Fibroblast of skin of left biceps (primary cell): ENCODE measurements around the gene PARD6G.
"Not testable (repeated sequence)": the region's sequence is repeated elsewhere in the genome, so short reads cannot be mapped to it uniquely, and the experiment has no call there.

Experiments
- DNase-seq, 2 experiments: peaks; one replicate each; pipeline ENCODE4 v3.0.0-alpha.2; 2013; ENCODE audit warnings: low read depth in 2 of 2

The PARD6G gene

GRCh38 chr18:80241919-80242777 is 5.2 kb downstream of the PARD6G start:
- DNase-seq = no peak

GRCh38 chr18:80239830-80240229 is 7.5 kb downstream of the PARD6G start:
- DNase-seq = no peak

GRCh38 chr18:80238651-80239260 is 8.6 kb downstream of the PARD6G start:
- DNase-seq = no peak

- not testable (repeated sequence) for DNase-seq
Observed at GRCh38 chr18:80237519-80237918, 9.8 kb downstream of the PARD6G start.

- no peak for DNase-seq
Observed at GRCh38 chr18:80234398-80234797, 12.9 kb downstream of the PARD6G start.

GRCh38 chr18:80233899-80234298 is 13.4 kb downstream of the PARD6G start:
- DNase-seq = no peak

- DNase-seq = no peak
Observed at GRCh38 chr18:80233201-80233835, 14.0 kb downstream of the PARD6G start.

- no peak for DNase-seq
Observed at GRCh38 chr18:80232710-80233109, 14.6 kb downstream of the PARD6G start.

- DNase-seq = no peak
Observed at GRCh38 chr18:80232030-80232429, 15.3 kb downstream of the PARD6G start.

GRCh38 chr18:80231616-80232015 is 15.7 kb downstream of the PARD6G start:
- DNase-seq = no peak

- DNase-seq = no peak
Observed at GRCh38 chr18:80231151-80231550, 16.2 kb downstream of the PARD6G start.

- no peak for DNase-seq
Observed at GRCh38 chr18:80229766-80230745, 17.3 kb downstream of the PARD6G start.

- DNase-seq = no peak
Observed at GRCh38 chr18:80229363-80229762, 18.0 kb downstream of the PARD6G start.

GRCh38 chr18:80228051-80228848 is 19.1 kb downstream of the PARD6G start:
- DNase-seq = no peak

- no peak for DNase-seq
Observed at GRCh38 chr18:80227472-80227871, 19.8 kb downstream of the PARD6G start.

GRCh38 chr18:80225685-80226084 is 21.6 kb downstream of the PARD6G start:
- DNase-seq = no peak

- DNase-seq = no peak
Observed at GRCh38 chr18:80223581-80224148, 23.6 kb downstream of the PARD6G start.

- DNase-seq = not testable (repeated sequence)
Observed at GRCh38 chr18:80219488-80219887, 27.8 kb downstream of the PARD6G start.

- no peak for DNase-seq
Observed at GRCh38 chr18:80218341-80219227, 28.7 kb downstream of the PARD6G start.
